ENCODE data around the gene ZMYND12. TPM values are rescaled to one million over a fixed set of nuclear protein-coding genes. Genes with fewer than 3 reads are reported as not detected.

ZMYND12 gene
- total and polyA plus RNA-seq, 9 donors = 0.72 to 11.5 (median 3.1) TPM

- TF ChIP-seq EP300 (IDR thresholded peaks at IDR 0.05) = no peak
- no peak for TF ChIP-seq POLR2A (IDR thresholded peaks at IDR 0.05)
- no peak for TF ChIP-seq CTCF (IDR thresholded peaks at IDR 0.05)
- Histone ChIP-seq H3K27me3 (no peaks in the 10 kb centered on the region), H3K4me1 (ENCODE audit: insufficient read depth) (peaks cover 3% of the 10 kb centered on the region), H3K4me3 (no peak overlapping the region), H3K9me3 (no peaks in the 10 kb centered on the region), H3K27ac (no peak overlapping the region), H3K36me3 (no peaks in the 10 kb centered on the region)
- intact Hi-C loops (cut with DNase I) = no loop called here
- 70 to 81% (median 80%) methylated on average over 5 of the region's 5 CpGs for whole genome bisulfite sequencing, 3 donors
- DNase-seq = peak in 1 of 5 donors; percentile 30
These were observed 36.5 kb downstream of the ZMYND12 start for GRCh38 chr1:42419126-42419821.

- Histone ChIP-seq H3K36me3 (no peaks in the 10 kb centered on the region), H3K27me3 (no peaks in the 10 kb centered on the region), H3K9me3 (no peaks in the 10 kb centered on the region), H3K4me3 (no peak overlapping the region), H3K27ac (no peak overlapping the region), H3K4me1 (ENCODE audit: insufficient read depth) (peaks cover 3% of the 10 kb centered on the region)
- intact Hi-C loops (cut with DNase I) = no loop called here
- TF ChIP-seq POLR2A (IDR thresholded peaks at IDR 0.05) (no peak), CTCF (IDR thresholded peaks at IDR 0.05) (no peak), EP300 (IDR thresholded peaks at IDR 0.05) (no peak)
- DNase-seq = no peak
- 86 to 93% (median 91%) methylated on average over 1 of the region's 1 CpG for WGBS, 3 donors
These were observed 37.3 kb downstream of the ZMYND12 start for GRCh38 chr1:42418516-42418915.

- TF ChIP-seq EP300 (IDR thresholded peaks at IDR 0.05) (no peak), POLR2A (IDR thresholded peaks at IDR 0.05) (no peak)
- intact Hi-C loops (cut with DNase I) = no loop called here
- no peak for DNase-seq
- no peak overlapping the region for H3K27ac ChIP-seq
- no peaks in the 10 kb centered on the region for H3K9me3 ChIP-seq
- WGBS, 3 donors = 46 to 85% (median 66%) methylated on average over 3 of the region's 3 CpGs
- no peaks in the 10 kb centered on the region for H3K36me3 ChIP-seq
- H3K4me1 ChIP-seq (ENCODE audit: insufficient read depth) = peaks cover 3% of the 10 kb centered on the region
- no peaks in the 10 kb centered on the region for H3K27me3 ChIP-seq
- H3K4me3 ChIP-seq = no peak overlapping the region
These were observed 38.7 kb downstream of the ZMYND12 start for GRCh38 chr1:42417166-42417565.

GRCh38 chr1:42414551-42415496 is 41.0 kb downstream of the ZMYND12 start:
- no peak for DNase-seq
- Histone ChIP-seq H3K4me1 (ENCODE audit: insufficient read depth) (no peaks in the 10 kb centered on the region), H3K4me3 (no peak overlapping the region), H3K27ac (no peak overlapping the region), H3K9me3 (no peaks in the 10 kb centered on the region), H3K27me3 (no peaks in the 10 kb centered on the region), H3K36me3 (no peaks in the 10 kb centered on the region)
- intact Hi-C loops (cut with DNase I) = no loop called here
- no peak for TF ChIP-seq POLR2A (IDR thresholded peaks at IDR 0.05)
- no peak for TF ChIP-seq EP300 (IDR thresholded peaks at IDR 0.05)
- no peak for TF ChIP-seq CTCF (IDR thresholded peaks at IDR 0.05)
- 84 to 90% (median 85%) methylated on average over 17 of the region's 17 CpGs for WGBS, 3 donors

Data from ovary (tissue), 9 donors.